ENCODE measurements around the gene FERMT3.

DNA sequence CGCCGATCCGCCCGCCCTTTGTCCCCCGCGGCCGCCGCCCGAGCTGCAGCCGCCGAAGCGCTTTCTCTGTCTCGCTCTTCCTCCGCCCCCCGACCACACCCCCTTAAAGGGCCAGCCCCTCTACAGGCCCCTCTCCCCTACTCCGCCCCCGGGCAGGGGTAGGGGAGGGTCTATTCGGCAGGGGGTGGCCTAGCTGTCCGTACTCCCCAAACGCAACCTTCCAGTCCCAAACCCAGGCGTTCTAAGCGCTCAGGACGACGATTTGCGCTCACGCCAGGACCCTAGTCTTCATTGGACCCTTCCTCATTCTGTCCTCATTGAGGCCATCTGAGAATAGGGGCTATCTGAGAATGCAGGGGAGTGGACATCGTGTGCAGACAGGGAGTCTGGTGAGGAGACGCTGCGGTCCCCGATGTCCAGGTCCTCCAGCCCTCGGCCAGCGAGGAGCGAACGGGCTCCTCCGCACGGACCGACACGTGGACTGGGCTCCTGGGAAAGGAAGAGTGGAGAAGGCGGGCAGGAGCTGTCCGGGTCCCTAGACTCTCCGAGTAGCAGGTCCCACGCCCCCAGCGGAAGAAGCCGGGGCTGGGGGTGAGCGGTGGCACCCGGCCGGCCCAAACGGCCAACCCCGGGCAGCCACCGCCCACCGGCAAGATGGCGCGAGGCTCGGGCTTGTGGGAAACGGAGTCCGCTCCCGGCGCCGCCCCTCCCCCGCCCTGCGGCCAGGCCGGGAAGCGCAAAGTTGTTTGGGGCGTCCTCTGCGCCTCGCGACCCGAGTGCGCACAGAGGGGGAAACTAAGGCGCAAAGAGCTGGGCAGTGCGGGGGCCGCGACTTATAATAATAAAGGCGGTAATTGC, 40.6 kb downstream of the FERMT3 start, which contains the start of gene PPP1R14B:
- TF ChIP-seq, protein P1, sequence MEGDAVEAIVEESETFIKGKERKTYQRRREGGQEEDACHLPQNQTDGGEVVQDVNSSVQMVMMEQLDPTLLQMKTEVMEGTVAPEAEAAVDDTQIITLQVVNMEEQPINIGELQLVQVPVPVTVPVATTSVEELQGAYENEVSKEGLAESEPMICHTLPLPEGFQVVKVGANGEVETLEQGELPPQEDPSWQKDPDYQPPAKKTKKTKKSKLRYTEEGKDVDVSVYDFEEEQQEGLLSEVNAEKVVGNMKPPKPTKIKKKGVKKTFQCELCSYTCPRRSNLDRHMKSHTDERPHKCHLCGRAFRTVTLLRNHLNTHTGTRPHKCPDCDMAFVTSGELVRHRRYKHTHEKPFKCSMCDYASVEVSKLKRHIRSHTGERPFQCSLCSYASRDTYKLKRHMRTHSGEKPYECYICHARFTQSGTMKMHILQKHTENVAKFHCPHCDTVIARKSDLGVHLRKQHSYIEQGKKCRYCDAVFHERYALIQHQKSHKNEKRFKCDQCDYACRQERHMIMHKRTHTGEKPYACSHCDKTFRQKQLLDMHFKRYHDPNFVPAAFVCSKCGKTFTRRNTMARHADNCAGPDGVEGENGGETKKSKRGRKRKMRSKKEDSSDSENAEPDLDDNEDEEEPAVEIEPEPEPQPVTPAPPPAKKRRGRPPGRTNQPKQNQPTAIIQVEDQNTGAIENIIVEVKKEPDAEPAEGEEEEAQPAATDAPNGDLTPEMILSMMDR (IDR thresholded peaks at IDR 0.05) = 0 out of 2 replicates have a peak, but pooled peaks have one; percentile 16
- TF ChIP-seq ZFX (IDR thresholded peaks at IDR 0.05; ENCODE audit: borderline replicate concordance) = no peak
